Stimulated activated CD4-positive, alpha-beta T cell treated with anti-CD3 and anti-CD28 coated beads, TNF-alpha, amount 100 ng/mL, for 24 hours (primary cell): ENCODE data around the gene ACVR2B.

Source experiments
- DNase-seq, 3 experiments: peaks; one replicate each; pipeline ENCODE4 v3.0.0-alpha.2; 2020; ENCODE audit warnings: low read depth in 3 of 3

The ACVR2B gene

DNA sequence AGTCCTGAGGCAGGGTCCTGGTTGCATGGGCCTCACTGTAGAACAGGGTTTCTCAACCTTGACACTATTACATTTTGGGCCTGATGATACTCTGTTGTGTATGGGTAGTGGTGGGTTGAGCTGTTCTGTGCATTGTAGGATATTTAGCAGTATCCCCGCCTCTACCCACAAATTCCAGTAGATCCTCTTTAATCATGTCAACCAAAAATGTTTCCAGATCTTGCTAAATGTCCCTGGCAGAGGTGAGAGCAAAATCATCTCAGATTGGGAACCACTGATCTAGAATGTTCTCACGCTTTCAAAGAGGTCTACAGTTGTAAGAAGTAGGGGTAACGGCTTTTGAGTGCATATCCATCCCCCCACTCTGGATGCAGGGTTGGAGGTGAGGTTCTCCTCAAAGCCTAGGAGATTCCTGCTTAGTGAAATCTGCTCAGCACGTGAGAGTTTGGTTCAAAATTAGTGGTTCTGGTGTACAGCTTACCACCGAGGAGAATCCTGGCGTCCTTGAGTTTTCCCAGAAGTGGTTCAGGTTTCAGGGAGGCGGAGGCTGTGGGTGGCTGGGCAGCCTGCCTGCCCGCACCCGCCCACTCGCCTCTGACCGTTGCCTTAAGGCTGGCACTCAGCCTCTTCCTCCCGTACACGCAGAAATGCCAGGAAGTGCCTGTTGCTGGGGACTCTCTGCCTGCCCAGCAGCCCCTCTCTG, 5.3 kb downstream of the ACVR2B start:
- DNase-seq: no peak

DNA sequence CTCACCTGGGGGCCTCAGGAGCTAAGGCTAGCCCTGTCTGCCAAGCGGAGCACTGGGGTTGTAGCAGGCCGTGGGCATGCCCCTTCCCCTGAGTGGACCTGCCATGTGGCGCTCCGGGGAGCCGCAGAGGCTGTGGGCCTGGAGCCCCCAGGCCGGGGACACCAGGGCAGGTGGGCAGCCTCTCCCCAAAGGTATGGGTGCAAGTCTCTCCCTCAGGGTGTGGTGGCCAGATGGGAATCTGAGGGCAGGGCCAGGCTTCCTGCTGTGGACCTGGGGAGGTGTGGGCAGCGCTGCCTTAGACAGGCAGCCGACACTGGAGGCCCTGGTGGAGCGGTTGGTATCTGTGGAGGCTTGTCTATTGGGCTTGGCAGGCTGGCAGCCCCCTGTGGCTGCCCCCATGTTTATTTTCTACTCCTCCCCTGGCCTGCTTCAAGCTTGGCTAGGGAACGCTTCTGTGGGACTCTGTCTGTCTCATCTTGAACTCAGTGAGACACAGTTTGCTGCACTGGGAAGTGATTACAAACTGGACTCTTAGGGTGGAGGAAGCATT, 5.9 kb downstream of the ACVR2B start:
- DNase-seq: no peak

DNA sequence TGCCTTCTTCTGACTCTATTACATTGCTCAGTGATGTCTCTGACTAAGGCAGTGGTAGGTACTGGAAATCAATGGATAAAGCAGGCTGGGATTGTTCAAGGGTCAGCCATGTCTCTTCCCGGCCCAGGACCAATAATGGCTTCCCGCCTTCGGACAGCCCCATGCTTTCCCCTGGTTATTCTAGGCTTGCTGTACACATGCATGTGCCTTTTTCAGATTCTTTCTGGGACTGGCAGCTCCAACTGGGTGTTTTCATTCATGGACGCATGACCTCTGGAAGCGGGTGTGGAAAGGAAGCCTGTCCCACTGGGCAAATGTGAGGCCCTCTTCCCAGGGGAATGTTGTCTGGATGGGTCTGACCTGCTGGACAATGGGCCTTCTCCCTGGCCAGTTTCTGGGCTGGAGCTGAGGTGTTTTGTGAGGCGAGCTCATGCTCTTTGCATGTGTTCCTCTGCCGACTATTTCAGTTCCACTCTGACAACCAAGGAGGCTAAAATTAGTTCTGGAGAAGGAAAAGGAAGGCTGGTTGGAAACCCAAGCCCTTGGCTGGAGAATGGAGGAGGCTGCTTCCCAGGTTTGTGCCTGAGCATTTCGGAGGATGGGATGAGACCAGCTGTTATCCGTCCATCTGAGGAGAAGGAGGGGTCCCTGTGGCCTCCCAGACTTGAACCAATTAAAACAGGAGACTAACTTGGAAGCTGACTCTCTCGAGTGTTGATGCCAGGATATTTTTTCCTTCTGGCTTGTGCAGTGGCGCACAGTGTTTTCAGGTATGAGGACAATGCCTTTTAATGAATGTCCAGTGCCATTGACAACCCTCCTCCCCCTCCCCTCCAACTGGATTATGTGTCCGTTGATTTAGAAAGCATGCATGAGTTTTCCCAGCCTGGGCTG, 6.9 kb downstream of the ACVR2B start:
- DNase-seq: no peak

DNA sequence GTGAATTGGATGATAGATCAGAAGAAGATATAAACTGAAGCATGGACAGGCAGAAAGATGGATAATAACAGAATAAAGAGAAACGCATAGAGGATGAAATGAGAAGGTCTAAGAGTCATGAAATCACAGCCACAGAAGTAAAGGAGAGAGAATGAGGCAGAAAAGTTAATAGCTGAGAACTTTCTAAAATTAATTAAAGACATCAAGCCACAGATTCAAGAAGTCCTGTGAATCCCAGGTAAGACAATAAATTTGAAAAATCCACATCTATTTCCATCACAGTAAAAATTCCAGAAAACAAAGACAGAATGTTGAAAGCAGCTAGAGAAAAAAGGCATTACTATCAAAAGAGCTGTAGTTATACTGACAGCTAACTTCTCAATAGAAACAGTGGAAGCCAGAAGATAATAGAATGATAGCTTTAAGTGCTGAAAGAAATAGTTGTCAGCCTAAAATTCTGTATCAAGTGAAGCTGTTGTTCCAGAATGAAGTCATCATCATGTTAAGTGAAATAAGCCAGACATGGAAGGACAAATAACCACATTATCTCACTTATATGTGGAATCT, 12.0 kb downstream of the ACVR2B start:
- DNase-seq: no peak

DNA sequence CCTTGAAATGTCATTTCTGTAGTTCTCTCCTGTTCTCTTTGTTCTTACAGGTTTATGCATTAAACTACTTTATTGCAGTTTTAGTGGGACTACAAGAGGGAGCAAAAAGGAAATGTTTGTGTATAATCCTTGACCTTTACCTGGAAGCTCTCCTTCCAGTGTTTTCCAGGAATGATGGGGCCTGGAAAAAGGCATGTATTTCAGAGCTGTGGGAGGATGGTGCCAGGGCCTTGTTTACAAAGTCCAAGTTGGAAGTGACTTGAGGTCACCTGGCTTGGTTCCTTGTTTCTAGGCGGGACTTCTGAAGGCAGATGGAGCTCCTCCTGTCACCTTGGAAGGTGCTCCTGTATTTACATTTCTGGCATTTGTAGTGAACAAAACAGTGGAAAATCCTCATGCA, 15.1 kb downstream of the ACVR2B start:
- DNase-seq: no peak

DNA sequence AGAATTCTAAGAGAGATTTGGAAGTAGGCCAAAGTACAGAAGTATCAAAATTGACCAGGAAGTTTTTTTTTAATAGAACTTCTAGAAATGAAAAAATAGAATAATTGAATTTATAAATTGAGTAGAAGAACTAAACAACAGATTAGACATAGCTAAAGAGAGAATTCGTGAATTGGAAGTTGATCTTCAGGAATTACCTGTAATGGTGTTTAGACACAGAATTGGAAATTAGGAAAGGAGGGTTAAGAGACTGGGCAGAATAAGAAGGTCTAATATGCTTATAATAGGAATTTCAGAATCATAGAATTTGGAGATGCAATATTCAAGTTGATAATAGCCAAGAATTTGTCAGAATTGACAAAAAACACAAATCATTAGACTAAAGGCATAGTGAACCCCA, 16.2 kb downstream of the ACVR2B start:
- DNase-seq: no peak

DNA sequence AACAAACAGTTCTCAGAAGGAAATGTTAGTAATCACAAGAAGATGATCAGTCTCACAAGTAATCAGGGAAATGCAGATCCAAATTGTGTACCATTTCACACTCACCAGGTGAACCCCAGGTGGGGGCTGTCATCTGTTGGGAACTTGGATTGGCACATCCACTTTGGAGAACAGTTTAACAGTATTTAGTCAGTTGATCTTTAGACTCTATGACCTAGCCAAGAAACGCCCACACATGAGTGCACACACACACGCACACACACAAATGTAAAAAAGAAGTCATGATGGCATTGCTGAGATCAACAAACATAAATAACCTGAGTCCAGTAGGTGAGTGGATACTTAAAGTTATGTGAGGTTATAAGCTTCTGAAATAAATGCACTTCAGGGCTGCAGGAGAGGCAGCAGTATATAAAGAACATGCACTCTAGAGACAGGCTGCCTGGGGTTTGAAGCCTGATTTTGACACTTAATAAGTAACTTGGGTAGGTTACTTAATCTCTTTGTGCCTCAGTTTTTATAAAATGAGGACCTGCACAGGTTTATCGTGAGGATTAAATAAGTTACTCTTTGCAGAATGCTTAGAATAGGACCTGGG, 17.7 kb downstream of the ACVR2B start:
- DNase-seq: no peak

DNA sequence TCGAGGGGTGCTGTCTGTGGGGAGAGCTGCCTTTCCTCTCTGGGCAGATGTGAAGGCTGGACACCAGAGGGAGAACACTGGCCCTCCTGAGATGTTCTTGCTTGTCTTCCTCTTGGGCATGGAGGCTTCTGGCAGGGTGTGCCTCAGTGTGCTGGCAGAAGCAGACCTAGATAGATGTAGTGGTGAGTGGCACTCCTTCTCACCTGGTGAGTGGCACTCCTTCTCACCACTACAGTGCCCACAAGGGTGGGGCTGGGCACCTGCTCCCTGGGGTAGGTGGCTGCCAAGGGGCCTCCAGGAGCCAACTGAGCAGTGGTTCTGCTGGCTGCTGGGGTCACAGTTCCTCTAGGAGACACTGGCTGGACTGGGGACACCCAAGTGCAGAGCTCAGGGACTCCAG, 18.7 kb downstream of the ACVR2B start:
- DNase-seq: no peak

DNA sequence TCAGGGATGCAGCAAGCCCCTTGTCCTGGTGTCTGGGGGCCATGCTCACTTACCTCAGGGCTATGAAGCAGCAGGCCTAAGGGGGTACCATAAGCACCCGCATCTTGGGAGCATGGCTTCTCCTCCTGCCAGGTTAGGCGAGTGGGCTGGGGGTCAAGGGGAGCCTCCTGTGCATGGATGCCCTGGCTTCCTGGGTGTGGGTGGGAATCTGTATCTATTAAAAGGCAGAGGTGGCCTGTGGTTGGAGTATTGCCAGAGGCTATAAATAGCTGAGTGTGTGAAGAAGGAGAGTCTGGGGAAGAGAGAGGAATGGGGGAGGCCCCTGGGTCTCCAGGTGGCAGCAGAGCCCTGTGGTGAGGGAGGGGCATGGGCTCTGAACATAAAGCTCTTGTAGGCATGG, 19.5 kb downstream of the ACVR2B start:
- DNase-seq: no peak

DNA sequence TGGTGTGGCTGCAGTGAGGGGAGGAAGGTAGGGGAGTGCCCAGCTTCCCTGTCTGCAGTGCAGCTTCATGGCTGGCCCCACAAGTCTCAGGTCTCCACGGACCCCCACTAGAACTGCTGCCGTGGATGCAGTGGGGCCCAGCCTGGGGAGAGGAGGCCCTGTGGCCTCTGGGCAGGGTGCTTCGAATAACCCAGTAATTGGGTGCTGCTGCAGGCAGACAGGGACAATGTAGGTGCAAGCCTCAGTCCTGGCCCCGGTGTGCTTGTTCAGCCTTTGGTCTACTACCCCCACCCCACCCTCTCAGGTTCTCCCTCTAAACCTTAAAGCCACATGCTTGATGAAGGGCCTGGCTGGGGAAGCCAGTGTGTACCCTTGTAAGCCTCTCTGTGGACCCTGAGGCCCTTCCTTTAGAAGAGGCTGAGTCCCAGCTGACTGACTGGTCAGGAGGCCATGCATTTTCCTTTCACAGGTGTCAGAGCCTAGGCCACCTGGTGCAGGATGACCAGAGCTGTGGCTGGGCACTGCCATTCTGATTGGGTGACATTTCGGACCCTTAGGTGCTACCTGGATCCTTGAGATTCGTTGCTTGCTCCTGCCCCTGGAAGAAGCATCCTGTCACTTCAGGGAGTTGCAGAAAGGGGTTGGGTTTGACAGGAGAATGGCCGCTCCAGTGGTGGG, 21.4 kb downstream of the ACVR2B start:
- DNase-seq: no peak

DNA sequence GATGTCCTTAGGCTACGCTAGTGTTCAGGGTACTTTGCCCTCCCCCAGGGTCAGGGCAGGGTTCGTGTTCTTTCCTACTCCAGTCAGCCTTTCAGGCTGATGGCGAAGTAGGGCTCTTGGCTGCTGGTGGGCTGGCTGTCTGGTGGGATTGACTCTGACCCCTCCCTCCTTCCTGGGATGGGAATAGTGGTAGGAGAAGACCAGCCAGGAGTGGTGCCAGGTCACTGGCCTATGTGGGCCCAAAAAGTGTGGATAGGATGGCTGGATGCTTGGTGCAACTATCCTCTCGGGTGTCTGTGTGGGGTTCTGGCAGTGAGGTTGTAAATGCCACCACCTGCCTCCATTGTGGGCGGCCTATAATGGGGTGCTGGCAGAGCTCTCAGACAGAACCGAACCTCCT, 22.0 kb downstream of the ACVR2B start:
- DNase-seq: no peak

DNA sequence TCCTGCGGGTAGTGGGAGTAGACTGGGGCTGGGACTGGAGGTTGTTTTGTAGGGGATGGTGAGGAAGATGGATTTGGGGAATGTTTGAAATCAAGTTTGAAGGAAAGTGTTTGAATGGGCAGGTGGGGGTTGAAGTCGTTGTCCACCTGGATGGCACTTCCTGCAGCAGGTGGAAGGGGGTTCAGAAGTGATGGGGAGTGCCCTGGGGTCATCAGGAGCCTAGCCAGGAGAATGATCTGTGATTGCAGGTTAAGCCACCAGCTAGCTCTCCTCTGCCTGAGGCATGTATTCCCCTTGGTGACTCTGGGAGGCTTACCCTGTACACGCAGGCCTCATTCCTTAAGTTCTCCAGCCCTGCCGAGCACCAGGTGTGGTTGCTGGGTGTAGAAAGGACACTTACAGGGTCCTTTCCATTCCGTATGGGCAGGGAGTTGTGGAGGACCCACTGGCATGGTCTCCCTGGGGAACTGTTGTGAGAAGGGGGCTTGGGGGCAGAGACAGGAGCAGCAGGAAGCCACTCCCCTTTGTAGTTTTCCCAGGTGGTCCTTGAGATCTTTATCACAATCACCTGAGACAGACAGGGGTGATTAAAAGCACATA, 22.6 kb downstream of the ACVR2B start:
- DNase-seq: no peak

DNA sequence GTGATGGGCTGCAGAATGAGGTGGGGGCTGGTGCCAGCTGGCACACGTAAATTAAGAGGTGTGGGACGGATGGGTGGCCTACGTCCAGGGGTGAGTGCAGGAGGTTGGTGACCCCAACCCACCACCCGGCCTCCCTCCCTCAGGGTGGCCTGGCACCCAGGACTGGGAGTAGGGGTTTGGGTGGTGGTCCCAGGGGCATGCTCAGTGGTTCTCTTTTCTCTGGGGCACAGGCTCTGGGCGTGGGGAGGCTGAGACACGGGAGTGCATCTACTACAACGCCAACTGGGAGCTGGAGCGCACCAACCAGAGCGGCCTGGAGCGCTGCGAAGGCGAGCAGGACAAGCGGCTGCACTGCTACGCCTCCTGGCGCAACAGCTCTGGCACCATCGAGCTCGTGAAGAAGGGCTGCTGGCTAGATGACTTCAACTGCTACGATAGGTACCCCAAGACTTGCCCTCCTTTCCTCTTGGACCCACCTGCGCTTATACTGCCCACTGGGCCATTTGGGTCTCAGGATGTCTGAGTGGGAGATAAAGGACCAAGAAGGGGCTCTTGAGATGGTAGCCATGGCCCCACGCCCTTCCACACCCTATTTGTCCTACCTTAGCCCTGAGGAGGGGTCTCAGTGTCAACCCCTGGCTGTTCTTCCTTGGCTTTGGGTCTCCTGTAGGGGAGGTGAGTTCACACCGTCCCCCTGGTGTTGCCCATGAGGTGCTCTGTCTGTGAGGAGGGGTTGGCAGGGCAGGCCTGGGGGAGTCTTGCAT, 23.5 kb downstream of the ACVR2B start:
- no peak for DNase-seq

DNA sequence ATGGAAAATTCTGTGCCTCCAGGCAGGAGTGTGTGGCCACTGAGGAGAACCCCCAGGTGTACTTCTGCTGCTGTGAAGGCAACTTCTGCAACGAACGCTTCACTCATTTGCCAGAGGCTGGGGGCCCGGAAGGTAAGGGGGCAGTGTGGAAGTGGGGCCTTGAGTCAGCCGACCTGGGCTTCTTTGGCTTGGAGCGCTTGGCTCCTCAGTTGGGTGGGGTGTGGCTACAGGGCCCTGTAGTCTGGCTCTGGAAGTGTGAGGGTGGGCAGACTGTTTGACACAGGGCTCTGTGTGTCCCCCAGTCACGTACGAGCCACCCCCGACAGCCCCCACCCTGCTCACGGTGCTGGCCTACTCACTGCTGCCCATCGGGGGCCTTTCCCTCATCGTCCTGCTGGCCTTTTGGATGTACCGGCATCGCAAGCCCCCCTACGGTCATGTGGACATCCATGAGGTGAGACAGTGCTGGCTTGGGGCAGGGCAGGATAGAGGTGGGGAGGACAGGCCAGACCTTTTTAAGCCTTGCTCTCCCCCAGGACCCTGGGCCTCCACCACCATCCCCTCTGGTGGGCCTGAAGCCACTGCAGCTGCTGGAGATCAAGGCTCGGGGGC, 24.3 kb downstream of the ACVR2B start:
- no peak for DNase-seq

DNA sequence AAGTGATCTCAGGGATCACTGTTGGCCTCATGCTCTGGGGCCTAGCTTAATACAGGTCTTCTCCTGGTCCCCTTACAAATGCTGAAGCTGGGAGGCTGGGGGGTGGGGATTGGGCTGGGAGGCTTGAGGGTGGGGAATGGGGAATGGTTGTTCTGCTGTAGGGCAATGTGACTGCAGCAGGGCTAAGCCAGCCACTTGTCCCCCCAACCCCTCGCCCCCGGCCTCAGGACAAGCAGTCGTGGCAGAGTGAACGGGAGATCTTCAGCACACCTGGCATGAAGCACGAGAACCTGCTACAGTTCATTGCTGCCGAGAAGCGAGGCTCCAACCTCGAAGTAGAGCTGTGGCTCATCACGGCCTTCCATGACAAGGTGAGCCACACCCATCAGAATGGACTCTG, 25.2 kb downstream of the ACVR2B start:
- DNase-seq: no peak

DNA sequence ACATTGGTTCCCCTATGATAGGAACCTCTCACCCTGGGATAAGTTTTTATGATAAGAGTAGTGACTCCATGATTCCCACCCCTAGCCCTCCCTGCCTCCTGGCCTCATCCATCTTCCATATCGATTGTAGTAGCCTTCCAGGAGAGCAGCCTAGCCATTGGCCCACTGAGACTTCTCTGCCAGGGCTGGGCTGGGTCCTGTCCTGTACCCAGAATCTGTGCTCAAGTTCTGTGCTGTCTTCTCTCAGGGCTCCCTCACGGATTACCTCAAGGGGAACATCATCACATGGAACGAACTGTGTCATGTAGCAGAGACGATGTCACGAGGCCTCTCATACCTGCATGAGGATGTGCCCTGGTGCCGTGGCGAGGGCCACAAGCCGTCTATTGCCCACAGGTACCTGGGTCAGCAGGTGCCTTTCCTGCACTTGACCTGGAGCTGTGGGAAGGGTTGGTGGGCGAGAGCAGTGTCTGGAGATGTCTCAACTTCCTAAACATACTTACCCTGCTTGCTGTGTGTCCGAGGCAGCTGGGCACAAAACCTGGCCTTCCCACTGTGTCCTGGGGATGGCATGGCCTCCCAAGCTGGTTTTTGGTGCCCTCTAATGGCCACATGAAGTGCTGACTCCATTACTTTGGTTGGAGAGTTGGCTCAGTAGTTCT, 25.9 kb downstream of the ACVR2B start:
- peak in 2 of 3 experiments; percentile 15 to 21 for DNase-seq

DNA sequence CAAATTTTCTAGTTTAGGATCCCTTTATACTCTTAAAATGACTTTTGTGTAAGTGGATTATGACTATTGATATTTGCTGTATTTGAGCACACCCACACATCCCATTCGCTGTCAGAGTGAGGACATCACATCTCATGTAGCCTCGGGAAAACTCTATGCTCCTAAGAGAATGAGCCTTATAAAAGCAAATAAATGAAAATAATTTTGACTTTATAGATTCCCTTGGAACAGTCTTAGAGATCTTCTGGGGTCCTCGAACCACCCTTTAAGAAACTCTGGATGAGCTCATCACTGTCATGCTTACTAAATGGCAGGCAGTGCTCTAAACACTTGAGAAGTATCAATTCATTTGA, 26.4 kb downstream of the ACVR2B start:
- no peak for DNase-seq

DNA sequence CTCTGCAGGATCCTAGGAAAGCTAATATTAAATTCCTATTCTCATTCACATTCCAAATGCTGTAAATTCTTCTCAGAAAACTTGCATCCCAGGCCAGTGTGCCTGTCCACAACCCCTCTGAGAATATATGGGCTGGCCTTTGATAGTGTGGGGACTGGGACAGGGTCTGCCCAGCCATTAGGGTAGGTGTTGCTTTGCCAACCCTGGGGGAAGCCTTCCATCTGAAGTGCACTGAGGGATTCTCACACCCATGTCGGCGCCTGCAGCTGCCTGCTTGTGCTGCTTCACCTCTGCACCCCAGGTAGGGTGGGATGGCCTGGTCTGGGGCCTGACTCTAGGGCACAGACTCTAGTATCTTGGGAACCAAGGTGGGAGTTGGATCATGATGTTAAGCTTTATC, 27.2 kb downstream of the ACVR2B start:
- DNase-seq: no peak

DNA sequence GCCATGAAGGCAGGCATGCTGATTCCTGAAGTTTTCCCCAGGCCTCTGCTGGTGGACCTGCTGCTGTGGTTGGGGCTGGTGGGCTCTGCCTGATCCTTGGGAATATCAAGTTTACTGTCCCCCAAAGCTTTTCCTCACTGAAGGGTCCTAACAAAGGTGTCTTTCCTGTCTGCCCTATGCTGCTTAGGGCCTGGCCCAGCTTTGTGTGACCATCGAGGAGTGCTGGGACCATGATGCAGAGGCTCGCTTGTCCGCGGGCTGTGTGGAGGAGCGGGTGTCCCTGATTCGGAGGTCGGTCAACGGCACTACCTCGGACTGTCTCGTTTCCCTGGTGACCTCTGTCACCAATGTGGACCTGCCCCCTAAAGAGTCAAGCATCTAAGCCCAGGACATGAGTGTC, 29.3 kb downstream of the ACVR2B start:
- DNase-seq: no peak

DNA sequence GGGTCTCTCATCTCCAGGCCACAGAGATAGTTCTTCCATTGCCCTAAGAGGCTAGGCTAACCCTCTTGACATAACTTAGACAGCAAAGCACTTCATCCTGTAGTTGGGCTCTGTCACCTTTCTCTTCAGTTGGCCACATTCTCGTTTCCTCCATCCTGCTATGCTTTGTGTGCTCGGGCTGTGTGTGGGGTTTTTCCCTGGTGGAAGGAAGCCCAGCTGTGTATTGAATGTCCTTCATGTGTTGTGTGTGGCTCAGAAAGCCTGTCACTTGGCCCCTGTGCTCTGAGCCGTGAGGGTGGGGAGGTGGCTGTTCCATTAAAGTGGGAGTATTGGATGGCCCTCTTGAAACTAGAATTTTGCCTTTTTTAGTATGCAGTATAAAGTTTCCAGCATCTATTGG, 33.6 kb downstream of the ACVR2B start:
- DNase-seq: no peak
